Activated CD4-positive, CD25-positive, alpha-beta regulatory T cell treated with anti-CD3 and anti-CD28 coated beads, Interleukin-2, amount 50 U/mL, for 24 hours (primary cell): ENCODE measurements around the gene NEURL3.
A peak's percentile ranks its signal among the peaks of the same experiment; 100 is the strongest.
"Not testable (repeated sequence)": the region's sequence is repeated elsewhere in the genome, so short reads cannot be mapped to it uniquely, and the experiment has no call there.

ENCODE experiments used
- ATAC-seq, 2 donors: fragments of 150-1000 bp; cut with Tn5 transposase; one replicate each; pipeline ENCODE4 v1.10.0; 2021; ENCODE audit warnings: mild to moderate bottlenecking in 1 of 2, moderate library complexity in 1 of 2

The NEURL3 gene

GRCh38 chr2:96506016-96506906 lies 1.1 kb upstream of the NEURL3 start:
- ATAC-seq: no peak

- no peak for ATAC-seq
Measured at GRCh38 chr2:96503637-96504243, 1.4 kb downstream of the NEURL3 start.

- ATAC-seq: no peak
Measured at GRCh38 chr2:96502891-96503636, 2.1 kb downstream of the NEURL3 start.

- ATAC-seq: peak in 1 of 2 donors; percentile 17
Measured at GRCh38 chr2:96501886-96502810, 3.0 kb downstream of the NEURL3 start.

- peak; percentile 51 to 53 for ATAC-seq
Measured at GRCh38 chr2:96501471-96501874, 3.7 kb downstream of the NEURL3 start.

- ATAC-seq: no peak
Measured at GRCh38 chr2:96500385-96501066, 4.6 kb downstream of the NEURL3 start.

GRCh38 chr2:96499061-96499960 lies 5.8 kb downstream of the NEURL3 start:
- ATAC-seq: no peak

- ATAC-seq: not testable (repeated sequence)
Measured at GRCh38 chr2:96498611-96499010, 6.5 kb downstream of the NEURL3 start.

- ATAC-seq: no peak
Measured at GRCh38 chr2:96498021-96498431, 7.1 kb downstream of the NEURL3 start.

- ATAC-seq: no peak
Measured at GRCh38 chr2:96495982-96496629, 9.1 kb downstream of the NEURL3 start.

GRCh38 chr2:96494188-96494587 lies 11.0 kb downstream of the NEURL3 start:
- no peak for ATAC-seq

- no peak for ATAC-seq
Measured at GRCh38 chr2:96493072-96493471, 12.1 kb downstream of the NEURL3 start.

GRCh38 chr2:96491860-96492497 lies 13.2 kb downstream of the NEURL3 start:
- peak; percentile 62 to 69 for ATAC-seq

GRCh38 chr2:96489663-96490062 lies 15.5 kb downstream of the NEURL3 start:
- ATAC-seq: no peak

GRCh38 chr2:96489261-96489660 lies 15.9 kb downstream of the NEURL3 start:
- ATAC-seq: no peak

GRCh38 chr2:96486696-96487095 lies 18.5 kb downstream of the NEURL3 start:
- no peak for ATAC-seq

GRCh38 chr2:96485751-96486651 lies 19.2 kb downstream of the NEURL3 start:
- ATAC-seq: peak; percentile 95 to 96

- no peak for ATAC-seq
Measured at GRCh38 chr2:96485350-96485749, 19.8 kb downstream of the NEURL3 start.
